GM19043 (cell line): Measurements from ENCODE around the gene URM1.
A peak's percentile ranks its signal among the peaks of the same experiment; 100 is the strongest.

Experiments used
- ATAC-seq: cut with Tn5 transposase; IDR thresholded peaks from one replicate; pipeline ENCODE4 v1.9.1; 2021; ENCODE audit warnings: low read depth; ENCODE audit not compliant: unreplicated experiment

The URM1 gene

DNA sequence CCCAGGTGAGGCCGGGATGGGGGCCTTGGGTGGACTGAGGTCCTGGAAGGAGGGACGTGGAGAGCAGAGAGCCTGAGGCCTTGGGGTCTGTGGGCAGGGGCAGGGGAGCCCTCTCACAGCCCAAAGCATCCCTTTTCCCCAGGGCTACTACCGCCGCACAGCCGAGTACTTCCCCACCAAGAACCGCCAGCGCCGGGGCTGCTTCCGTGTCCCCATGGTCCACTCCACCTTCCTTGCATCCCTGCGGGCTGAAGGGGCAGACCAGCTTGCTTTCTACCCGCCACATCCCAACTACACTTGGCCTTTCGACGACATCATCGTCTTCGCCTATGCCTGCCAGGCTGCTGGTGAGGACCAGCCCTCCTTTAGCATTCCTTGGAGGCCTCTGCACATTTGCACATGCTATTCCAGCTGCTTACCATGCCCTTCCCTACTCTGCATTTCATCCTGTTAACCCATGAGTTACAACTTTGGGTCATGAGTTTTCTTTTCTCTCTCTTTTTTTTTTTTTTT, 53.1 kb downstream of the URM1 start:
- no peak for ATAC-seq

DNA sequence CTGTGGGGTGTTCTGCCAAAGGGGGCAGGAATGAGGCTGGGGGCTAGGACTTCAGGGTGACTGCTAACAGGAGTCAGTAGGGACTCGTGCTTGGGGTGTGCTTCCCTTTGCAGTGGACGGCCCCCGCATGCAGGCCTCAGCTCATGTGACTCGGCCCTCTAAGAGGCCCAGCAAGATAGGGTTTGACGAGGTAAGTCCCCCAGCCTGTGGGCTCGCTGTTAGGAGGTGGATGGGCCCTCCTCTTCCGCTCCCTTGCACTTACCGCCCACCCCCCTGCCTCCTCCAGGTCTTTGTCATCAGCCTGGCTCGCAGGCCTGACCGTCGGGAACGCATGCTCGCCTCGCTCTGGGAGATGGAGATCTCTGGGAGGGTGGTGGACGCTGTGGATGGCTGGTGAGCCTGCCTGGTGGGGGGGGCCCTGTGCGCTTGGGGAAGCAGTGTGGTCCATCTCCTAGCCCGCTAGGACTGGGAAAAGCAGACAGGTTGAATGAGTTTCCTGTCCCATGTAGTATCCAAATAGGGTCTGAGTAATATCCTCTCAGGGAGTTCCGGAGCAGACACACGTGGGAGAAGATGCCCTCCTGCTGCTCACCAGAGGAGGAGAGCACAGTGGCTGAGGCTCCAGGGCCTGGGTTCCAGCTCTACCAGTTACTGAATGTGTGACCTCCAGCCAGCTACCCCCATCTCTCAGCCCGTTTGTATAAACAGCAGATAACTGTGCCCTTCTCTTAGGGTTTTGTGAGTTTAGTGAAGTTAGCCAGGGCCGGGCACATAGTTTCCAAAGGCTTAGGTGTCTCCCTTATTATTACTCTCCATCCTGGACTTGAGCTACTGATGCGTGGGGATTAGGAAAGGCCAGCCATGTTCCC, 57.7 kb downstream of the URM1 start:
- ATAC-seq, result no peak

GRCh38 chr9:128429513-128430086, 58.4 kb downstream of the URM1 start:
- no peak for ATAC-seq

DNA sequence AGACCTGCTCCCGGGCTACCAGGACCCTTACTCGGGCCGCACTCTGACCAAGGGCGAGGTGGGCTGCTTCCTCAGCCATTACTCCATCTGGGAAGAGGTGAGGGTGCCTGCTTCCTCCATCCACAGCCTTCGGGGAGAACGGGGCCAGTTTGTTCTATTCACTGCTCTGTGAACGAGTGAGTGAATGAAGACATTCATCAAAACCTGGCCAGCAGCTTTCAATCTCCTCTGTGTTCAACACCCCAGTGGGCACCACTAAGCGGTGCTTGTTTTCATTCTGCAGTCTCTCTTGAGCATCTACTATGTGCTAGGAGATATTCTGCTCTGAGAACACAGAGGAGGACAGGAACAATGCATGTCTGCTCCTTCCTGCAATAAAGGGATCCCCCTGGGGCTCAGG, 60.0 kb downstream of the URM1 start:
- no peak for ATAC-seq

GRCh38 chr9:128434340-128434739, 63.2 kb downstream of the URM1 start:
- ATAC-seq, result no peak

- ATAC-seq, result no peak
Measured at GRCh38 chr9:128435611-128436010, 64.4 kb downstream of the URM1 start.

GRCh38 chr9:128438343-128439109, 67.4 kb downstream of the URM1 start:
- ATAC-seq, result peak; percentile 64

DNA sequence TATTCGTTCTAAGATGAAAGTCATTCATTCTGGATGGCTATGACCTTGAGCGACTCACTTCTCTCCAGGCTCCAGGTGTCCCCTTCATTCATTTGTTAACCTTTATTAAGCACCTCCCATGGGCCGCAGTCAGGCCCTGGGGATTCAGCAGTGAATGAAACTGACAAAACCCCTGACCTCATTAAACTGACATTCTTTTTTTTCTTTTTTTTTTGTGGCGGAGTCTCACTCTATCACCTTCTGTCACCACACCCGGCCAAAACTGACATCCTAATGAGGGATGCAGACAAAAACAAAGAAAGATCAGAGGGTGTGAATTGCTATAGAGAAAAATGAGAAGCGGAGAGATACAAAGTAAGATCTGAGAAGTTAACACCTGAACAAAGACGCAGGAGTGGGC, 68.1 kb downstream of the URM1 start:
- no peak for ATAC-seq
